Measurements from ENCODE around the gene KIF26B.

The KIF26B gene

GRCh38 chr1:245571815-245572294, 417.1 kb downstream of the KIF26B start:
- DNase-seq (ENCODE audit: low read depth): no peak

- DNase-seq (ENCODE audit: low read depth): no peak
Observed at GRCh38 chr1:245572709-245573108, 417.9 kb downstream of the KIF26B start.

GRCh38 chr1:245575710-245576109, 420.9 kb downstream of the KIF26B start:
- DNase-seq (ENCODE audit: low read depth): no peak

GRCh38 chr1:245576323-245576722, 421.5 kb downstream of the KIF26B start:
- DNase-seq (ENCODE audit: low read depth): no peak

- DNase-seq (ENCODE audit: low read depth): no peak
Observed at GRCh38 chr1:245577191-245578157, 422.7 kb downstream of the KIF26B start.

- no peak for DNase-seq (ENCODE audit: low read depth)
Observed at GRCh38 chr1:245578308-245578707, 423.5 kb downstream of the KIF26B start.

- DNase-seq (ENCODE audit: low read depth): no peak
Observed at GRCh38 chr1:245578771-245579170, 424.0 kb downstream of the KIF26B start.

GRCh38 chr1:245579881-245580280, 425.1 kb downstream of the KIF26B start:
- no peak for DNase-seq (ENCODE audit: low read depth)

- no peak for DNase-seq (ENCODE audit: low read depth)
Observed at GRCh38 chr1:245580651-245581050, 425.9 kb downstream of the KIF26B start.

- DNase-seq (ENCODE audit: low read depth): no peak
Observed at GRCh38 chr1:245582026-245582425, 427.2 kb downstream of the KIF26B start.

GRCh38 chr1:245583081-245583480, 428.3 kb downstream of the KIF26B start:
- no peak for DNase-seq (ENCODE audit: low read depth)

- DNase-seq (ENCODE audit: low read depth): no peak
Observed at GRCh38 chr1:245583575-245584330, 429.0 kb downstream of the KIF26B start.

- DNase-seq (ENCODE audit: low read depth): no peak
Observed at GRCh38 chr1:245585252-245585959, 430.6 kb downstream of the KIF26B start.

- DNase-seq (ENCODE audit: low read depth): no peak
Observed at GRCh38 chr1:245587435-245588115, 432.8 kb downstream of the KIF26B start.

- no peak for DNase-seq (ENCODE audit: low read depth)
Observed at GRCh38 chr1:245588116-245588639, 433.4 kb downstream of the KIF26B start.

GRCh38 chr1:245589316-245589715, 434.5 kb downstream of the KIF26B start:
- no peak for DNase-seq (ENCODE audit: low read depth)

GRCh38 chr1:245589906-245590305, 435.1 kb downstream of the KIF26B start:
- DNase-seq (ENCODE audit: low read depth): no peak

GRCh38 chr1:245590726-245591125, 435.9 kb downstream of the KIF26B start:
- DNase-seq (ENCODE audit: low read depth): no peak

- DNase-seq (ENCODE audit: low read depth): no peak
Observed at GRCh38 chr1:245591346-245592188, 436.8 kb downstream of the KIF26B start.

GRCh38 chr1:245592189-245592460, 437.3 kb downstream of the KIF26B start:
- no peak for DNase-seq (ENCODE audit: low read depth)
